ENCODE results near the gene GPR150.

DNA sequence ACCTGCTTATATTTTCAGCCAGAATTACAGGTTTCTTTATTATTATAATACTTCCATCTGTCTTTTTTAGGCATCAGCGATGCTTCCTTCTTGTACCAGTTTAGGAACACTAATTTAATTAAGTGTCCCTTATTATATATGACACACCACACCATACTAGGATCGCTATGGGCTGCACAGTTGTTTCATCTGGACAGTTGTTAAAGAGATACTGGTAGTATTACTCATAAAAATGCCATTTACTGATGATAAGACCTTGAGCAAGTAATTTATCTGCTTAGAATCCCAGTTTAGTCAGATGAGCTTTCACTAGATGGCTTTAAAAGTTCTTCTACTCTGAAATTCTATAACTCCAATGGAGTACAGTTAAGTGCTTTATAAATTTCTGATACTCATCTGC lies 47.9 kb upstream of the GPR150 start:
- TF ChIP-seq SMC3 (IDR thresholded peaks at IDR 0.05; ENCODE audit: borderline replicate concordance, low read length) (no peak), RCOR1 (conservative IDR thresholded peaks at IDR 0.05; ENCODE audit: low read depth, low read length) (no peak), RFX5 (IDR thresholded peaks at IDR 0.05; ENCODE audit: low read depth, low read length) (no peak), MAX (IDR thresholded peaks at IDR 0.05; ENCODE audit: low read depth, low read length) (no peak), SRF (IDR thresholded peaks at IDR 0.05; ENCODE audit: low read depth in 2 of 2, low read length in 2 of 2) (no peak), NBN (IDR thresholded peaks at IDR 0.05) (no peak), NR2F1 (conservative IDR thresholded peaks at IDR 0.05) (no peak), E2F8 (IDR thresholded peaks at IDR 0.05; ENCODE audit: low read depth, partially characterized antibody) (no peak)
- TF ChIP-seq, protein P1, sequence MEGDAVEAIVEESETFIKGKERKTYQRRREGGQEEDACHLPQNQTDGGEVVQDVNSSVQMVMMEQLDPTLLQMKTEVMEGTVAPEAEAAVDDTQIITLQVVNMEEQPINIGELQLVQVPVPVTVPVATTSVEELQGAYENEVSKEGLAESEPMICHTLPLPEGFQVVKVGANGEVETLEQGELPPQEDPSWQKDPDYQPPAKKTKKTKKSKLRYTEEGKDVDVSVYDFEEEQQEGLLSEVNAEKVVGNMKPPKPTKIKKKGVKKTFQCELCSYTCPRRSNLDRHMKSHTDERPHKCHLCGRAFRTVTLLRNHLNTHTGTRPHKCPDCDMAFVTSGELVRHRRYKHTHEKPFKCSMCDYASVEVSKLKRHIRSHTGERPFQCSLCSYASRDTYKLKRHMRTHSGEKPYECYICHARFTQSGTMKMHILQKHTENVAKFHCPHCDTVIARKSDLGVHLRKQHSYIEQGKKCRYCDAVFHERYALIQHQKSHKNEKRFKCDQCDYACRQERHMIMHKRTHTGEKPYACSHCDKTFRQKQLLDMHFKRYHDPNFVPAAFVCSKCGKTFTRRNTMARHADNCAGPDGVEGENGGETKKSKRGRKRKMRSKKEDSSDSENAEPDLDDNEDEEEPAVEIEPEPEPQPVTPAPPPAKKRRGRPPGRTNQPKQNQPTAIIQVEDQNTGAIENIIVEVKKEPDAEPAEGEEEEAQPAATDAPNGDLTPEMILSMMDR (IDR thresholded peaks at IDR 0.05 in 2 of 3, conservative IDR thresholded peaks at IDR 0.05 in 1 of 3; ENCODE audit: control insufficient read depth in 2 of 3, extremely low read depth in 1 of 3, insufficient read depth in 1 of 3, low read depth in 3 of 3, low read length in 3 of 3), result no peak

Measured in GM12878 (cell line).